Trophoblast cell (in vitro differentiated cells and primary cell): ENCODE results near the gene RNASE8.

Source experiments
- DNase-seq, 2 donors: peaks; one replicate each; pipeline ENCODE4 v3.0.0-alpha.2; 2016
- H2AFZ ChIP-seq: 2 replicates; pipeline ENCODE4 v1.6.1; 2013; ENCODE audit warnings: low read length, moderate library complexity, mild to moderate bottlenecking; ENCODE audit not compliant: insufficient read depth, poor library complexity
- H2AK5ac ChIP-seq: 2 replicates; pipeline ENCODE4 v1.6.1; 2013; ENCODE audit warnings: mild to moderate bottlenecking, low read length
- H2BK120ac ChIP-seq: 2 replicates; pipeline ENCODE4 v1.6.1; 2013; ENCODE audit warnings: low read length, mild to moderate bottlenecking, moderate library complexity; ENCODE audit not compliant: insufficient read depth, poor library complexity
- H2BK12ac ChIP-seq: 2 replicates; pipeline ENCODE4 v1.6.1; 2013; ENCODE audit warnings: mild to moderate bottlenecking, low read length, moderate library complexity
- H2BK5ac ChIP-seq: 2 replicates; pipeline ENCODE4 v1.6.1; 2013; ENCODE audit warnings: low read length, low read depth, moderate library complexity, mild to moderate bottlenecking; ENCODE audit not compliant: poor library complexity
- H3K14ac ChIP-seq: 2 replicates; pipeline ENCODE4 v1.6.1; 2013; ENCODE audit warnings: mild to moderate bottlenecking, low read length
- H3K18ac ChIP-seq: 2 replicates; pipeline ENCODE4 v1.6.1; 2013; ENCODE audit warnings: mild to moderate bottlenecking, low read length
- H3K23ac ChIP-seq: 2 replicates; pipeline ENCODE4 v1.6.1; 2013; ENCODE audit warnings: low read length
- H3K27ac ChIP-seq: 2 replicates; pipeline ENCODE4 v1.5.1; 2013; ENCODE audit warnings: low read depth, mild to moderate bottlenecking, inconsistent platforms, low read length, moderate library complexity
- H3K27me3 ChIP-seq: 2 replicates; pipeline ENCODE4 v1.6.1; 2013; ENCODE audit warnings: inconsistent platforms, mild to moderate bottlenecking, low read length, moderate library complexity; ENCODE audit not compliant: insufficient read depth
- H3K36me3 ChIP-seq, 2 experiments: 1 replicate in 1 of 2; 2 replicates in 1 of 2; pipeline ENCODE4 v1.6.1; 2013; ENCODE audit warnings: low read length in 2 of 2, mild to moderate bottlenecking in 2 of 2, moderate library complexity in 1 of 2; ENCODE audit not compliant: insufficient read depth in 2 of 2, control insufficient read depth in 1 of 2
- H3K4ac ChIP-seq: 2 replicates; pipeline ENCODE4 v1.6.1; 2013; ENCODE audit warnings: low read depth, mild to moderate bottlenecking, low read length, moderate library complexity
- H3K4me1 ChIP-seq, 2 experiments: 1 replicate in 1 of 2; 2 replicates in 1 of 2; pipeline ENCODE4 v1.6.1; 2013; ENCODE audit warnings: low read length in 2 of 2, mild to moderate bottlenecking in 2 of 2, moderate library complexity in 1 of 2; ENCODE audit not compliant: insufficient read depth in 2 of 2, control insufficient read depth in 1 of 2
- H3K4me2 ChIP-seq: 2 replicates; pipeline ENCODE4 v1.6.1; 2013; ENCODE audit warnings: inconsistent platforms, mild to moderate bottlenecking, low read length, moderate library complexity
- H3K4me3 ChIP-seq: 2 replicates; pipeline ENCODE4 v1.5.1; 2013; ENCODE audit warnings: mild to moderate bottlenecking, low read depth, low read length, inconsistent platforms
- H3K79me1 ChIP-seq: one replicate; pipeline ENCODE4 v1.6.1; 2013; ENCODE audit warnings: low read length
- H3K79me2 ChIP-seq: 2 replicates; pipeline ENCODE4 v1.6.1; 2013; ENCODE audit warnings: low read length, mild to moderate bottlenecking; ENCODE audit not compliant: control insufficient read depth, insufficient read depth, poor library complexity
- H3K9ac ChIP-seq: 2 replicates; pipeline ENCODE4 v1.6.1; 2013; ENCODE audit warnings: mild to moderate bottlenecking, low read length
- H3K9me3 ChIP-seq: 2 replicates; pipeline ENCODE4 v1.6.1; 2013; ENCODE audit warnings: low read depth, mild to moderate bottlenecking, control low read depth, inconsistent platforms, low read length; ENCODE audit not compliant: insufficient read depth
- H4K12ac ChIP-seq: 2 replicates; pipeline ENCODE4 v1.6.1; 2013; ENCODE audit warnings: low read depth, mild to moderate bottlenecking, low read length, moderate library complexity
- H4K8ac ChIP-seq: 2 replicates; pipeline ENCODE4 v1.6.1; 2013; ENCODE audit warnings: low read depth, mild to moderate bottlenecking, low read length, moderate library complexity
- H4K91ac ChIP-seq: one replicate; pipeline ENCODE4 v1.6.1; 2013; ENCODE audit warnings: low read depth, mild to moderate bottlenecking, low read length, moderate library complexity
- WGBS: extraction: QIAGEN DNeasy Blood & Tissue Kit; methylation state at CpG from one replicate; pipeline ENCODE4 v1.1.7; 2013; ENCODE audit warnings: missing lambda C conversion rate; ENCODE audit not compliant: insufficient read length, insufficient coverage; ENCODE audit errors: extremely low coverage; 5-methylcytosine and 5-hydroxymethylcytosine counted together

The RNASE8 gene

GRCh38 chr14:21050597-21050996 is 7.0 kb upstream of the RNASE8 start:
- Histone ChIP-seq H4K8ac (no peak overlapping the region), H3K4me1 (no peaks in the 10 kb centered on the region), H3K4me2 (no peak overlapping the region), H2BK12ac (no peak overlapping the region), H3K23ac (no peak overlapping the region), H2BK120ac (no peak overlapping the region), H2AFZ (no peak overlapping the region), H3K27me3 (no peaks in the 10 kb centered on the region), H3K79me1 (no peaks in the 10 kb centered on the region), H3K4ac (no peak overlapping the region), H2BK5ac (no peak overlapping the region), H3K9me3 (no peaks in the 10 kb centered on the region), H2AK5ac (no peak overlapping the region), H3K36me3 (no peaks in the 10 kb centered on the region), H3K14ac (no peak overlapping the region), H3K79me2 (no peaks in the 10 kb centered on the region), H4K12ac (no peak overlapping the region), H4K91ac (no peak overlapping the region), H3K18ac (no peak overlapping the region), H3K27ac (no peak overlapping the region), H3K4me3 (no peak overlapping the region), H3K9ac (no peak overlapping the region)
- no CpG with 5 or more reads among the region's 3 CpGs for WGBS
- DNase-seq, result no peak

- no CpG with 5 or more reads among the region's 20 CpGs for WGBS
- no peak overlapping the region for H3K14ac ChIP-seq
- H3K79me2 ChIP-seq, result no peaks in the 10 kb centered on the region
Observed at GRCh38 chr14:21053184-21054122, 4.2 kb upstream of the RNASE8 start.

GRCh38 chr14:21054123-21054767 is 3.4 kb upstream of the RNASE8 start:
- H3K27ac ChIP-seq, result no peak overlapping the region
- H4K8ac ChIP-seq, result no peak overlapping the region
- no peak overlapping the region for H3K14ac ChIP-seq
- no peak overlapping the region for H2BK12ac ChIP-seq
- no peak for DNase-seq
- no CpG with 5 or more reads among the region's 3 CpGs for WGBS
- H3K4me1 ChIP-seq, result no peaks in the 10 kb centered on the region
- H2AFZ ChIP-seq, result no peak overlapping the region
- no peak overlapping the region for H3K4ac ChIP-seq
- H3K79me2 ChIP-seq, result no peaks in the 10 kb centered on the region
- H3K23ac ChIP-seq, result no peak overlapping the region
- no peak overlapping the region for H3K4me2 ChIP-seq
- no peak overlapping the region for H4K12ac ChIP-seq
- no peaks in the 10 kb centered on the region for H3K27me3 ChIP-seq
- H2BK5ac ChIP-seq, result no peak overlapping the region
- no peak overlapping the region for H3K9ac ChIP-seq
- H4K91ac ChIP-seq, result no peak overlapping the region
- H3K36me3 ChIP-seq, result no peaks in the 10 kb centered on the region
- H3K18ac ChIP-seq, result no peak overlapping the region
- H2AK5ac ChIP-seq, result no peak overlapping the region
- H3K9me3 ChIP-seq, result no peaks in the 10 kb centered on the region
- no peaks in the 10 kb centered on the region for H3K79me1 ChIP-seq
- H3K4me3 ChIP-seq, result no peak overlapping the region
- H2BK120ac ChIP-seq, result no peak overlapping the region

More at GRCh38 chr14:21053184-21054122, 4.2 kb upstream of the RNASE8 start:
- Histone ChIP-seq H2BK5ac (no peak overlapping the region), H3K27ac (no peak overlapping the region), H3K27me3 (no peaks in the 10 kb centered on the region), H3K23ac (no peak overlapping the region), H4K91ac (no peak overlapping the region), H3K79me1 (no peaks in the 10 kb centered on the region), H3K36me3 (no peaks in the 10 kb centered on the region), H3K4ac (no peak overlapping the region), H4K12ac (no peak overlapping the region), H3K4me2 (no peak overlapping the region), H3K9me3 (no peaks in the 10 kb centered on the region), H3K4me1 (no peaks in the 10 kb centered on the region), H3K18ac (no peak overlapping the region), H2BK12ac (no peak overlapping the region), H2AK5ac (no peak overlapping the region), H2AFZ (no peak overlapping the region), H2BK120ac (no peak overlapping the region), H3K4me3 (no peak overlapping the region), H4K8ac (no peak overlapping the region), H3K9ac (no peak overlapping the region)
- DNase-seq, result no peak

GRCh38 chr14:21054768-21055145 is 2.9 kb upstream of the RNASE8 start:
- Histone ChIP-seq H3K79me2 (no peaks in the 10 kb centered on the region), H2AK5ac (no peak overlapping the region), H2BK5ac (no peak overlapping the region), H3K36me3 (no peaks in the 10 kb centered on the region), H3K27ac (no peak overlapping the region), H3K18ac (no peak overlapping the region), H3K4me1 (no peaks in the 10 kb centered on the region), H3K9me3 (no peaks in the 10 kb centered on the region), H3K79me1 (no peaks in the 10 kb centered on the region), H2AFZ (no peak overlapping the region), H3K14ac (no peak overlapping the region), H3K4ac (no peak overlapping the region), H4K91ac (no peak overlapping the region), H2BK120ac (no peak overlapping the region), H4K12ac (no peak overlapping the region), H3K27me3 (no peaks in the 10 kb centered on the region), H3K23ac (no peak overlapping the region), H3K9ac (no peak overlapping the region), H4K8ac (no peak overlapping the region), H2BK12ac (no peak overlapping the region), H3K4me3 (no peak overlapping the region), H3K4me2 (no peak overlapping the region)
- WGBS, result no CpG with 5 or more reads among the region's 4 CpGs
- no peak for DNase-seq
